HG02759 (cell line): ENCODE measurements around the gene SLC22A5.

ENCODE experiments used
- ATAC-seq: cut with Tn5 transposase; IDR thresholded peaks from one replicate; pipeline ENCODE4 v1.9.1; 2021; ENCODE audit warnings: mild to moderate bottlenecking, moderate library complexity; ENCODE audit not compliant: unreplicated experiment

Gene SLC22A5

GRCh38 chr5:132369474-132370180 is at the start of gene SLC22A5:
Gene SLC22A5 (plus strand): TSS chr5:132369710. CDS start chr5:132369973, 263 bp downstream.
- peak; percentile 92 for ATAC-seq

- ATAC-seq, result no peak
Observed at GRCh38 chr5:132319975-132320374, 49.5 kb upstream of the SLC22A5 start.

- no peak for ATAC-seq
Observed at GRCh38 chr5:132321109-132321721, 48.3 kb upstream of the SLC22A5 start.

- ATAC-seq, result no peak
Observed at GRCh38 chr5:132322266-132322665, 47.2 kb upstream of the SLC22A5 start.

- ATAC-seq, result no peak
Observed at GRCh38 chr5:132323202-132323601, 46.3 kb upstream of the SLC22A5 start.

- no peak for ATAC-seq
Observed at GRCh38 chr5:132325691-132326090, 43.8 kb upstream of the SLC22A5 start.

GRCh38 chr5:132327252-132327955 is 42.1 kb upstream of the SLC22A5 start:
- ATAC-seq, result no peak

- no peak for ATAC-seq
Observed at GRCh38 chr5:132334812-132335211, 34.7 kb upstream of the SLC22A5 start.

GRCh38 chr5:132335402-132335801 is 34.1 kb upstream of the SLC22A5 start:
- no peak for ATAC-seq

GRCh38 chr5:132339502-132339901 is 30.0 kb upstream of the SLC22A5 start:
- no peak for ATAC-seq

- ATAC-seq, result no peak
Observed at GRCh38 chr5:132342291-132343180, 27.0 kb upstream of the SLC22A5 start.

- ATAC-seq, result no peak
Observed at GRCh38 chr5:132344775-132345514, 24.6 kb upstream of the SLC22A5 start.

GRCh38 chr5:132353486-132353995 is 16.0 kb upstream of the SLC22A5 start:
- no peak for ATAC-seq

GRCh38 chr5:132354381-132355139 is 14.9 kb upstream of the SLC22A5 start:
- ATAC-seq, result no peak

- ATAC-seq, result no peak
Observed at GRCh38 chr5:132355140-132355765, 14.3 kb upstream of the SLC22A5 start.

GRCh38 chr5:132358775-132359174 is 10.7 kb upstream of the SLC22A5 start:
- no peak for ATAC-seq

GRCh38 chr5:132362086-132362485 is 7.4 kb upstream of the SLC22A5 start:
- ATAC-seq, result no peak

GRCh38 chr5:132363431-132364112 is 5.9 kb upstream of the SLC22A5 start:
- no peak for ATAC-seq
